UCSD-AML1 (cell line): ENCODE data around the gene ACYP2.

Experiments used
- DNase-seq: peaks from one replicate; lab custom pipeline; 2025; ENCODE audit not compliant: unreplicated experiment; lab: John Stamatoyannopoulos, UW

Gene ACYP2

DNA sequence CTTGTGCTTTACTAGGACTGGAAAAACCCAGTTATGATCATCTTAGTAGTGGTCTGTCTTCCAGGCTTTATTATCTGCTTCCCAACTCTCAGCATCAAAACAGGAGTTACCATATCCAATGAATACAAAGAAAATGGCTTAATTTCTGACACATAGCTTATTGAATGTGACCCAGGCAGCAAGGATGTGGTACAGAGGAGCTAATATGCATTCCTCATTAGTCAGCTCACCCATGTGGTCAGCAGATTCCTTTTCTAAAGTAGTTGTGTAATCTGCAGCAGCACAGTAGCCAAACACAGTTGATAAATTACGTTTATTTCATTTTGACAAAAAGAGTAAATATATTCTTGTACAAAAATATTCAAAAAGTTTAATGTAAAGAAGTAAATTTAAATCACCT is 97.0 kb downstream of the ACYP2 start:
- no peak for DNase-seq

DNA sequence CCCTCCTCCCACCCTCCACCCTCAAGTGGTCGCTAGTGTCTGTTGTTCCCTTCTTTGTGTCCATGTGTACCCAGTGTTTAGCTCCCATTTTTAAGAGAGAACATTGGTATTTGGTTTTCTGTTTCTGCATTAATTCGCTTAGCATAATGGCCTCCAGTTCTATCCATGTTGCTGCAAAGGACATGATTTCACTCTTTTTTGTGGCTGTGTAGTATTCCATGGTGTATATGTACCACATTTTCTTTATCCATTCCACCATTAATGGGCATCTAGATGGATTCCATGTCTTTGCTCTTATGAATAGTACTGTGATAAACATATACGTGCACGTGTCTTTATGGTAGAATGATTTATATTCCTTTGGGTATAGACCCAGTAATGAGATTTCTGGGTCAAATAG is 97.7 kb downstream of the ACYP2 start:
- DNase-seq = no peak

DNA sequence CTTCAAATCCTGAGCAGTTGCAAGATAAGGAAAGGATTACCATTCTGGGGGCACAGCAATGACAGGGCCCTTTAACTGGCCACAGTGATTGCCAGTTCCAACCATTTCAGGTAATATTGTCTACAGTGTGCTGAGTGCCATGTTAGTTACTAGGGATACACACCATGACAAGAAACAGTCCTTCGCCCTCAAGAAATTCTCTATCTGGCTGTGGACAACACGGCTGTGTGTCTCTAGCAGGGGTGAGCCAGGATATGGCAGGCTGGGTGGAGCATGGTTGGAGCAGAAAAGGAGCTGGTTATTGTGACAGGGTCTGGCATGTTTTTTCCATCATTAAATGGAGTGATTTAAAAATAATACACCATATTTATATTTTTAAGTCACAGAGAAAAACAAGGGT is 109.6 kb downstream of the ACYP2 start:
- no peak for DNase-seq

DNA sequence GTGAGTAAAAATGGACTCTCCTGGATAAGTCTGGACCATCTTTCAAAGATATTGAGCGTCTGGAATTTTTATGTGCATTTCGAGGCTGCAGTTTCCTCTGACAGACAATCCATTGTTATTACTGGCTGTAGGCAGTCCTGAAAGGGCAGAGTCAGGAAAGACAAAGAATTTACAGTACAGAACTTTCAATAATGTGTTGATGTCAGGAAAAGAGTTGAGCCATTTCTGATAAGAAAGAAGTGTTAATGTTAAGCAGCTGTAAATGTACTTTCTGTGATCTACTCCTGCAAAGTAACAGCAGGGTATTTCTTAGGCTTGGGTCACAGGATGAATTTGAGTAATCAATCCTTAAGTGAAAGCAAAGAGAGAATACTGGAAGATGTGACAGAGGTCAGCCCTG is 110.8 kb downstream of the ACYP2 start:
- DNase-seq = no peak

DNA sequence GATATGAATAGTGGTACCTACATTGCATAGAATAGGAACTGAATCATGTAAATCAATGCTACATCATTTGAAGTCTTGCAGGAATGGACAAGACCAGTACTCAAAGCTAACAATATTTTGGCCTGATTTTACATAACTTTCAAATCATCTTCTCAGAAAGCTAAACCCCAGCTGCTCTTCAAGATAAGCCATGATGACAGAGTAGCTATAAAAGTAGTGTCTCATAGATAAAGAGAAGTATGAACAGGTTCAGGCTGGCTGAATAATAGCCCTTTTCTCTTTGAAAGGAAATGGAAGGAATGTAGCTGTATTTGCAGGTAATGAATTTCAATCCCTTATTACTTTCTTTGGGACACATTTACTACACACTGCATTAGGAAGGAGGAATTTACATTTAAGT is 112.4 kb downstream of the ACYP2 start:
- no peak for DNase-seq

DNA sequence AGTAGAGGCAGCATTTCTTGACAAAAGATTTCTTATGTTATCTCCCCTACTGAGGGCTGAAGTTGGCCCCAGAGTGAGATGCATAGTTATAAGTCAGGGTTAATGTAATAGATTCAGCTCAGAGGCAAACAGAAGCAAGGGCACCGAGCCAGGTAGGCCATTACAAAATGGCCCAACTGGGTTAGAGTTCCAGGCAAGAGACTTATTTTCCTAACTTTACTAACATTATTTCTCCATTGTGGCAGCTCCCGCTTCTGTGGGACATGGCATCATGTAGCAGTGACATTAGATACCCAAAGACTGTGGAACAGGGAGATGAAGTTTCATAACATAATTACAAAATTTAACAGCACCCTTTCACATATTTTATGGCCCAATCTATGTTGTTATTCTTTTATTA is 113.5 kb downstream of the ACYP2 start:
- no peak for DNase-seq

DNA sequence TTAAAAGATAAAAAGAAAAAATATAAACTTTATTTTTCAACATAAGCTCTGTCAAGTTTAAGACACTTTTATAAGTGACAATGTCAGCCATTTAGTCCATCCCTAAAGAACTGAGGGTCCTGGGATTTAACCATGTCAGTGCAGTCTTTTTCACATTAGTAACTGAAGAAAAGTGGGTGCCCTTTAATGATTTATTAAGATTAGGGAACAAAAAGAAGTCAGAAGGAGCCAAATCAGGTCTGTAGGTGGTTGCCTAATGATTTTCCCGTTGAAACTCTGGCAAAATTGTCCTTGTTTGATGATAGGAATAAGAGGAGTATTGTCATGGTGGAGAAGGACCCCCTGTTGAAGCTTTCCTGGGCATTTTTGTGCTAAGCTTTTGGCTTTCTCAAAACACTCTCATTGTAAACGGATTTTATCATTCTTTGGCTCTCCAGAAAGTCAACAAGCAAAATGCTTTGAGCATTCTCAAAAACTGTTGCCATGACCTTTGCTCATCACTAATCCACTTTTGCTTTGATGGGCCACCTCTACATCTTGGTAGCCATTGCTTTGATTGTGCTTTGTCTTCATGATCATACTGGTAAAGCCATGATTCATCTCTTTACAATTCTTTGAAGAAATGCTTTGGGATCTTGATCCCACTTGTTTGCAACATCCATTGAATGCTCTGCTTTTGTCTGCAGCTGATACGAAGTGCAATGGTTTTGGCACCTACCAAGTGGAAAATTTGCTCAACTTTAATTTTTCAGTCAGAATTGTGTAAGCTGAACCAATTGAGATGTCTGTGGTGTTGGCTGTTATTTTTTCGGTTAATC is 118.6 kb downstream of the ACYP2 start:
- no peak for DNase-seq

DNA sequence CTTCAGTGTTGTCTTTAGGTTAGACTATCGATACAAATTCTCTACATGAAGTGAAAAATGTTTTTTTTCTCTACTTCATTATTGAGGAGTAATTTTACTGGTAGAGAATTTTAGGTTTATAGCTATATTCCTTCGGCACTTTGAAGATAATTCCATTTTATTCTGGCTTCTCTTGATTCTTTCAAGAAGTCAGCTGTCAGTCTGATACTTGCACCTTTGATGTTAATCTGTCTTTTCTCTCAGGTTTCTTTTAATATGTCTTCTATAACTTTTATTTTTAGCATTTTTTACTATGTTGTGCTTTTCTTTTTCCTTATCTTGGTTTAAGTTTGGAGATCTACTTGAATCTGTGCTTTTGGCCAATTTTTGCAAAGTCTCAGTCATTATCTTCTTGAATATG is 122.0 kb downstream of the ACYP2 start:
- no peak for DNase-seq

DNA sequence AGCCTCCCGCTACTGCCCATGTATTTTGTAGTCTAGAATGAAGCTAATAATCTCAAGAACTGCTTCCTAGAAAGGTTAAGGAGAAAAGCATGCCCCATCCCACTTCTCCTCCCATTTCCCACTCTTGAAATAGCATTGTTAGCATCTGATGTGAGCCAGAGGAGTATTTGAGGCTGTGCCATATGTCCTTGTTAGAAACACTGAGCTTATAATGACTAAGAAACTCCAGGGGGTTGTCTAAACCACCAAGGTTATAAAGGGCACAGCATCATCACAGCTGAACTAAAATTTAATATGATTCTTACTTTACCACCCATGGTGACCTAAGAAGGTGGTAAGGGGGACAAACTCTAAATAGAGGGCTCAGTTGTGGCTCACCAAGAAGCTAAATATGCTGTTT is 124.0 kb downstream of the ACYP2 start:
- DNase-seq = no peak

DNA sequence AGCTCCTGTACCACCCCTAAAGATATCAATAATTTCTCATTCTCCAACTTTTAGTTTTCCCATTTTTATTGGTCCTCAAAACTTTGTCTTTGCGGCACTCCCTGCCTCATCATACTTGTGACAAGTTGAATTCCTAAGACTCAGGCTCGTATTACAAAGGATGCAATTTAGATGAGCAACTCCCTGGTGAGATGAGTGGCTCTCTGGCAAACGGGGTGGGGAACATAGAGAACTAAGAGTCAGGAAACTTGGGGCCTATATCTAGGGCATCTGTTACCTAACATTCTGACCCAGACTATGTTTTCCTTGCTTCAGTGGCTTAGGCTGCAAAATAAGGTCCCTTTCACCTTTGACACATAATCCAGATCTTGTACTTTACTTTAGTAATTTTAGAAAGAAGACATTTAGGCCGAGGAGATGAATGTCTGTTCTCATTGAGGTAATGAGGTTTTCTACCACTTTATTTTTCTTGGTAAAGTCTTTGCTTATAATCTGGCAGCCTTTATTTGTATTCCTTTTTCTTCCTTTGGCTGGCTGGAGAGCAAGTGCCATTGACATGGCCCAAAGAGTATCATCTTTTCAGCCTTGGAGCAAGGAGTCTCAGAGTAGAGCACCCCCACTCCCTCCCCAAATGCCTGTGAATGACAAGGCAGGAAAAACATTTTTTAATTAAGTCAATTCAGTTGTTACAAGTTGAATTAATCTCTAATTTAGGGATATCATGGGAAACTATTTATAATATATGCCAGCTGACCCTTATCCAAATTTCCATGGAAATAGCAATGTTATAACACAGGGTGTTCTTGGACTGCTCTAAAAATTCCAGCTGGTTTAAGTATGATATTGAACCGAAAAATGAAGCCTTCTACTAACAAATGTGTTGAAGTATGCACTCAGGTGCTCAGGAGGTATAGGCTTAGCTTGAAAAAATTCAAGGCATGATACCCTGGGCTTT is 125.4 kb downstream of the ACYP2 start:
- DNase-seq = no peak

DNA sequence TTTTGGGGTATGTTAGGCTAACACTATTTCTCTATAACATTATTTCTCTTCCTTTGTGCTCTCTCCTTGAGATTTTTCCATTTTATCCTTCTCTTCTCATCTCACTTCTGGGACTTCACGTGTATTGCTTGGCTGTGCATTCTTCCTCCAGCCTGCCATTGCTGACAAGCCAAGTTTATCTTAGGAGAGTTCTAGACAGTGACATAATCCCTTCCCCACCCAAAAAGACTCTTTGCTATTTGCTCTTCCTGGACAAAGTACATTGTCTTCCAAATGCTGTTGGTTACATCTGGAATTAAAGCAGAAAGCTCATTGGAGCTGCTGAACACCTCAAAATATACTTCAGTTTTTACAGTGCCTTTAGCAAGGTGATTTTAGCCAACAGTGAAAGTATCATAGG is 131.7 kb downstream of the ACYP2 start:
- no peak for DNase-seq

DNA sequence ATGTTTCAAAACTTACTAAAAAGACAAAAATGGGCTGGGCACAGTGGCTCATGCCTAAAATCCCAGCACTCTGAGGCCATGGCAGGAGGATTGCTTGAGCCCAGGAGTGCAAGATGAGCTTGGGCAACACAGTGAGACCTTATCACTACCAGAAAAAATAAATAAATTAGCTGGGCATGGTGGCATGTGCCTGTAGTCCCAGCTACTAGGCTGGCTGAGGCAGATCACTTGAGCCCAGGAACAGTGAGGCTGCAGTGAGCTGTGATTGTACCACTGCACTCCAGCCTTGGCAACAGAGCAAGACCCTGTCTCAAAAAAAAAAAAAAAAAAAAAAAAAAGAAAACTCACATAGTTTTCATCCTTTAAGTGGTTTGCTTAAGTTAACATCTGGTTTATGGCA is 134.2 kb downstream of the ACYP2 start:
- DNase-seq = no peak

DNA sequence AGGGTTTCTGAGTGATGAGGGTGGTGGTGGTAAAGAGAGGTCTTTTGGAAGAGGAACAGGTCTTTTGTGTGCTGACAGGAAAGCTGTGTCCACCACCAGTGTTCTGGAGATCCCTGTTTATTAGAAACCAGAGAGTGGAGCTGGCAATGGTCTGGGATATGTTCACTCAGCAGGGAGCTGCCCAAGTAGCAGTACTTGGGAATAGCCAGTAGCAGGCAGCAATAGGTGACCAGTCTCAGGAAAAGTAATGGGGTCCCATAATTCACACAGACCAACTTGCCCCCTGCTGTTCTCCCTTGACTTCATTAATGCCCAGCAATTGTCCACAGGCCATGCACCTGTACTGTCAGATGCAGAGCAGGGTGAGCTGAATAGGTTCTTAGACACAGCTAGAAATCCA is 138.8 kb downstream of the ACYP2 start:
- DNase-seq = no peak

DNA sequence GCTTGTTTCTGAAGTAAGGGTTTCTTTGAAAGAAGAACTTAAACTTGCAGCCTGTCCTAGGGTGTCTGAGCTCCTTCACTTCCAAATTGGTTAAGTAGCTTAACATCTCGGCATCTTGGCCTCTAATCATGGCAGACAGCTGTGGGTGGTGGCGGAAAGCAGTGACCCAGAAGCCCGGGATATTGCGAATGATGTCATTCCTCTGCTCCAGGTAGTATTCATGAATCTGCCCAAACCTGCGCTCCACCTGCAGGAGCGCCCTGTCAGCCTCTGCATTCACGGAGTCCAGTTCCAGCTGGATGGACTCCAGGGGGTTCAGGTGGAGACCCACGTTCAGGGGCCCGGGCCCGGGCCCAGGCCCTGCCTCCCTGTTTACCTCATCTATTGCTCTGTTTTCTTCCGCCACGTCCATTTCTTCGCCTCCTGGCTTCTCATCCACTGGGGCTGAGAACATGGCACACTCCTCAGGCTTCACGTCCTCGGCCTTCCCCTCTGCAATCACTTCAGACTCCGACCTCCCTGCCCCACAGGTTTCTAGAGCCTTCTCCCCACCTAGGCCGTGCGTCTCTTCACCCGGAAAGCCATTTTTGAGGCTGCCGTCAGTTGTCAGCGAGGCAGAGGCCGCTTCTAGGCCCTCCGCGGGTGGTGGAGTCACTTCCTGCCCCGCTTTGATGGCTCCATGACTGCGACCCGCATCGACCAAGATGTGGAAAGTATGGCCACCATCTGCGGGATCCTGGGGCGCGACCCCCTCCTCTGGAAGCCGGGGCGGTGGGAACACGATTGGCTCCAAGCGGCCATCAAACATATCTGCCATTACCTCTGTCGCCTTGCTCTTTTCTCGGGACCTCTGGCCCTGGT is 140.0 kb downstream of the ACYP2 start:
- no peak for DNase-seq

DNA sequence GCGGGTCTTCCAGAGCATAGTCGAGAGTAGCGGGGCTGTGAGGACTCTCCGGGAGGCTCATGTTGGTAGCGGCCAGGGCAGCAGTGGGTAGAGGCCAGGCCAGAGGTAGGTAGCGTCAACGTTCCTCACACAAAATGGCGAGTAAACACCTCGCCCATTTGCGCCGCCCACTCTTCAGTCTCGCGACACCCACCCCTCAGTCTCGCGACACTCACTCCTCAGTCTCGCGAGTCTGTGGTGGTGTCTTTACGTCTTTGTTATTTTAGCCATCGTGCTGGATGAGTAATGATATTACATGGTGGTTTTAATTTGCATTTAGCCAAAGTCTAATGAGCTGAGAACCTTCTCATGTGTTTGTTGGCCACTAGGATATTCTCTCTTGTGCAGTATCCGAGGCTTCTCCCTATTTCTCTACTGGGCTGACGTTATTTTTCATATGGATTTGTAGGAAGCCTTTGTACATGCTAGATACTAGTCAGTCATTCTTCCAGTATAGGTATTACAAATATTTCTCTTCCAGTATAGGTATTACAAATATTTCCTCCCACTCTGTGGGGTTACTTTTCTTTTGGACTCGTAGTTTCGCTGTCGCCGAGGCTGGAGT is 140.8 kb downstream of the ACYP2 start, which contains the start of gene TSPYL6:
TSPYL6 (minus strand) TSS at position 139 of the 604 bp plus-strand sequence; CDS start at position 61, 78 bp downstream.
- no peak for DNase-seq

DNA sequence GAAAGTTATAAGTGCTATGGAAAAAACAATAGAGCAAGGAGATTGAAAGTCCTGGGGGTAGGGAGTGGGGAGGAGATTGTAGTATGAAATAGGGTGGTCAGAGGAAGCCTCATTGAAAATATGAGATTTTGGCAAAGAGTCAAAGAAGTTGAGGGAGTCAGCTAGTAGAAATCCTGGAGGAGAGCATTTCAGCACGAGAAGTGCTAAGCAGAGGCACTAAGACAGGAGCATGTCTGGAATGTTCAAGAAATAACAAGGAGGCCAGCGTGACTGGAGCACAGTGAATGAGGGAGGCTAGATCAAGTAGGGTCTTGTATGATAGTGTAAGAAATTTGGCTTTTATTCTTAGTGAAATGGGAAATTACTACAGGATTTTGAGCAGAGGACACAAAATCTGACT is 142.8 kb downstream of the ACYP2 start:
- no peak for DNase-seq

DNA sequence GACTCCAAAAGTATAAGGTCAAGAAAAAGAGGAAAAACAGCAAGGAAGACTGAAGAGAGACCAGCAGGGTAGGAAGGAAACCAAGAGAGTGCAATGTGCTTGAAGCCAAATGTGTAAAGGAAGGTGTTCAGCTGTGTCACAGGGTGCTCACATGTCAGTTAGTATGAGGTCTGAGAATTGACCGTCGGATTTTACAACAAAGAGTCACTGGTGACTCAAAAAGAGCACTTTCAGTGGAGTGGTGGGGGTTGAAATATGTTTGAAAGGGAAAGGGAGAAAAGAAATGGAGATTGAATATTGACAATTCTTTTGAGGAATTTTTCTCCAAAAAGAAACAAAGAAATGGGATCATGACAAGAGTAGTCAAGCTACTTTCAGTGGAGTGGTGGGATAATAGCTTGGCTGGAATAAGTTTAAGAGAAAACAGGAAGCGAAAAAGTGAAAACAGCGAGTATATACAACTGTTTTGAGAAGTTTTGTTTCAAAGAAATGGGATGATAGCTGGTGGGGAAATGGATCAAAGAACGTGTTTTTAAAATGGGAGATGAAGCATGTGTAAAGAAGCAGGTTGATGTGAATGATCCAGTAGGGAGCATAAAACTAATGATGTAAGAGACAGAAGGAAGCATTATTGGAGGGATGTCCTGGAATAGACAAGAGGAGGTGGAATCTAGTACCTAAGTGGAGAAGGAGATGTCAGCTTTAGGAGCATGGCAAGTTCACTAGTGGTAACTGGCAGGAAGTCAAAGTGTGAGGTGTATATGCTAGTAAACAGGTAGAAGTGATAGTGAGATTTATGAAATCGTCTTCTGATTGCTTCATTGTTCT is 144.2 kb downstream of the ACYP2 start:
- DNase-seq = no peak

DNA sequence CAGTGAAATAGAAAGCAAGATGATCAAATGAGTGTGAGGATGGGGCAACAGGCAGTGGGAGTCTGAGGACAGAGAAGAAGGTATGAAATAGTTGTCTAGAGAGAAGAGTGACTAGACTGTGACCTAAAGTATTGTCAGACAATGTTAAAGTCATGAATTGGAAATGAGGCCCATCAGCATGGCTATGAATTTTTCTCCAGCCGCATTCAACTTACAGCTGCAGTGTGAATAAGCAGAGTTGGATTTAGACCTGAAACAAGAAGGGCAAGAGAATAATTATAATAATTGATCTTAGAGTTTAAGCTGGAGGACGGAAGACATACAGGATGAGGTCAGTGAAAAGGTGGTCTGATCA is 144.8 kb downstream of the ACYP2 start:
- DNase-seq = no peak

DNA sequence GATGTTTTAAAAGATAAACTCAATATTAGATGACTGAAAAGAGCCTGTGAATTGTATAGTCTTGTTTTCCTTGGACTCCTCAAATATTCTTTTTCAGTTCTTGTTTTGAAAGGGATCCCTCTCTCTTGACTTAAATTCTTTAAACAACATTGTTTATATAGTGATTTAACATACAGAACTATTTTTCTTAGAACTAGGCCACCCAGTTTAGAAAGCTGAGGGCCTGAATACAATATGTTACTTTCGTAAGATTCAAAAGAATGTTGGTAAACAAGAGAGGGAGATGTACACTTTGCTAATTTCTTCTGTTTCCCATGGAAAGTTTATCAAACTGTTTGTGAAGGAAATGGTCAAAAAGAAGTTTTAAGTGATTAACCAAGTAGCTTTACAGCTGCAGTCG is 146.1 kb downstream of the ACYP2 start:
- DNase-seq = no peak
